Thyroid gland (tissue), 4 donors: ENCODE results near the gene COMMD10.

Experiments
- POLR2A ChIP-seq, 2 donors: fragments of 450-650 bp; IDR thresholded peaks; one replicate each; pipeline ENCODE4 v1.6.1; 2017; ENCODE audit warnings: antibody characterized with exemption in 2 of 2, mild to moderate bottlenecking in 2 of 2, moderate library complexity in 1 of 2
- TF ChIP-seq, protein P1 (sequence below), 6 experiments: fragments of 200-600 bp in 3 of 6; fragments of 450-650 bp in 3 of 6; sonication (generic) in 3 of 6; IDR thresholded peaks; one replicate each; pipeline ENCODE4 v1.5.1; 2016 to 2019; ENCODE audit warnings: antibody characterized with exemption in 6 of 6, mild to moderate bottlenecking in 2 of 6, inconsistent platforms in 1 of 6, moderate library complexity in 1 of 6

DNA sequence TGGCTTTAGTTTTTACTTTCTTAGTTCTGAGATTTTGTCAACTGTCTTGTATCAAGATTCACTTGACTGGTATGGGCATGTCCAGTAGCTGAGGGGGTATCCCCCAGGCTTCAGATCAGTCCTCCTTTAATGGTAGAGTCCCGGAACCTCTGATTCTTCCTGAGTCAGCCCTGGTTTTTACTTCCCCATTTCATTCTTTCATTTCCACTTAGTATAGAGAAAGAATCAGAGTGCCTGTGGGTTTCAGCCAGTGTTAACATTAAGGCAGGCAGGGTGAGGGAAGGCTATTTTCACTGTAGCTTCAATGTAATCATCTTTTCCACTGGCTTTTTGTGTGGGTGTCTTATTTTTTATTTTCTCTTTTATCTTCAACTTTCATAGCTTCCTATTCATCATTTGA lies 8.3 kb upstream of the COMMD10 start:
- TF ChIP-seq, protein P1, sequence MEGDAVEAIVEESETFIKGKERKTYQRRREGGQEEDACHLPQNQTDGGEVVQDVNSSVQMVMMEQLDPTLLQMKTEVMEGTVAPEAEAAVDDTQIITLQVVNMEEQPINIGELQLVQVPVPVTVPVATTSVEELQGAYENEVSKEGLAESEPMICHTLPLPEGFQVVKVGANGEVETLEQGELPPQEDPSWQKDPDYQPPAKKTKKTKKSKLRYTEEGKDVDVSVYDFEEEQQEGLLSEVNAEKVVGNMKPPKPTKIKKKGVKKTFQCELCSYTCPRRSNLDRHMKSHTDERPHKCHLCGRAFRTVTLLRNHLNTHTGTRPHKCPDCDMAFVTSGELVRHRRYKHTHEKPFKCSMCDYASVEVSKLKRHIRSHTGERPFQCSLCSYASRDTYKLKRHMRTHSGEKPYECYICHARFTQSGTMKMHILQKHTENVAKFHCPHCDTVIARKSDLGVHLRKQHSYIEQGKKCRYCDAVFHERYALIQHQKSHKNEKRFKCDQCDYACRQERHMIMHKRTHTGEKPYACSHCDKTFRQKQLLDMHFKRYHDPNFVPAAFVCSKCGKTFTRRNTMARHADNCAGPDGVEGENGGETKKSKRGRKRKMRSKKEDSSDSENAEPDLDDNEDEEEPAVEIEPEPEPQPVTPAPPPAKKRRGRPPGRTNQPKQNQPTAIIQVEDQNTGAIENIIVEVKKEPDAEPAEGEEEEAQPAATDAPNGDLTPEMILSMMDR (IDR thresholded peaks at IDR 0.05) = no peak
- no peak for TF ChIP-seq POLR2A (IDR thresholded peaks at IDR 0.05)
